GM12872 (cell line): ENCODE measurements around the gene TBC1D9.

ENCODE experiments used
- TF ChIP-seq, protein P1 (sequence below): IDR thresholded peaks from 3 replicates; pipeline ENCODE4 v1.5.1; 2011; ENCODE audit warnings: low read depth, mild to moderate bottlenecking, low read length, moderate library complexity; ENCODE audit not compliant: insufficient read depth

Gene TBC1D9

DNA sequence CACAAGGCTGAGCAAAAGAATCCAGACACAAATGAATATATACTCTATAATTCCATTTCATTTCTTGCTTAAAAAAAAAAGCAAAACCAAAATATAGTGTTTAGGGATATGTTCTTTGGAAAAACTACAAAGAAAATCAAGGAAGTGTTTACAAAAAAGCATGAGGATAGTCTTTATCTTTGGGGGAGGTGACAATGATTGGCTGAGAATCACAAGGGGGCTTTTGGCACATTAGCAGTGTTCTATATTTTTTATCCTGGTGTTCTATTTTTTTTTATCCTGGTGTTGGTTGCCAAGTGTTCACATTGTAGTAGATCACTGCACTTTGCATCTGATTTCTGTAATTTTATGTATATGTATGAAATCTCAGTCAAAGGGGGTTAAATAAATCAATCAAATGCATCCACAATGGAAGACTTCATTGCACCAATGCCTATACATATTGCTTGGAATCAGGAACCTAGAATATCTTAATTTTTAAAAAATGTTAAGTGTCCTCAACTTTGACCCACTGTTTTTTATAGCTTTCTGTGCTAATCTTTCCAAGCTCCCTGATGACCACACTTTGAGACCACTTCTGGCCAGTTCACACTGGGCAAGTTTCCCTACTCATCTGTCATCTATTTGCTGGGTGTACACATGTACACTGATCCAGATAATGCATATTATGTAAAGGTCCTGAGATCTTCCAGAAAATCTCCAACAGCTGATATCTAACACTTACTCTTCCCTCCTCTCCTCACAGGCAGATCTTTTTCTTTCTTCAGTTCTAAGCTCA is 3.7 kb downstream of the TBC1D9 start:
- TF ChIP-seq, protein P1, sequence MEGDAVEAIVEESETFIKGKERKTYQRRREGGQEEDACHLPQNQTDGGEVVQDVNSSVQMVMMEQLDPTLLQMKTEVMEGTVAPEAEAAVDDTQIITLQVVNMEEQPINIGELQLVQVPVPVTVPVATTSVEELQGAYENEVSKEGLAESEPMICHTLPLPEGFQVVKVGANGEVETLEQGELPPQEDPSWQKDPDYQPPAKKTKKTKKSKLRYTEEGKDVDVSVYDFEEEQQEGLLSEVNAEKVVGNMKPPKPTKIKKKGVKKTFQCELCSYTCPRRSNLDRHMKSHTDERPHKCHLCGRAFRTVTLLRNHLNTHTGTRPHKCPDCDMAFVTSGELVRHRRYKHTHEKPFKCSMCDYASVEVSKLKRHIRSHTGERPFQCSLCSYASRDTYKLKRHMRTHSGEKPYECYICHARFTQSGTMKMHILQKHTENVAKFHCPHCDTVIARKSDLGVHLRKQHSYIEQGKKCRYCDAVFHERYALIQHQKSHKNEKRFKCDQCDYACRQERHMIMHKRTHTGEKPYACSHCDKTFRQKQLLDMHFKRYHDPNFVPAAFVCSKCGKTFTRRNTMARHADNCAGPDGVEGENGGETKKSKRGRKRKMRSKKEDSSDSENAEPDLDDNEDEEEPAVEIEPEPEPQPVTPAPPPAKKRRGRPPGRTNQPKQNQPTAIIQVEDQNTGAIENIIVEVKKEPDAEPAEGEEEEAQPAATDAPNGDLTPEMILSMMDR, result no peak

DNA sequence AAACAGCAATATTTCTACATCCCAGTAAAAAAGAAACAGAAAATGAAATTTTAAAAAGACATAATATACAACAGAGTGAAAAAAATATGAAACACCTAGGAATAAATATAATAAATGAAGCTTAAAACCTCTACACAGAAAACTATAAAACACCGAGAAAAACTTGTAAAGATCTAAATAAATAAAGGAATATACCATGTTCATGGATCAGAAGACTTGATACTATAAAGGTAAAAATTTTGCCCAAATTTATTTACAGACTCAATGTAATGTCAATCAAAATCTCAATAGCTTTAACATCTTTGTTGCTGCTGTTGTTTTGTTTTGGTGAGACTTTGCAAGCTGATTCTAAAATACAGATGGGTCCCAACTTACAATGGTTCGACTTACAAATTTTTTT is 5.7 kb downstream of the TBC1D9 start:
- TF ChIP-seq, protein P1, result no peak

DNA sequence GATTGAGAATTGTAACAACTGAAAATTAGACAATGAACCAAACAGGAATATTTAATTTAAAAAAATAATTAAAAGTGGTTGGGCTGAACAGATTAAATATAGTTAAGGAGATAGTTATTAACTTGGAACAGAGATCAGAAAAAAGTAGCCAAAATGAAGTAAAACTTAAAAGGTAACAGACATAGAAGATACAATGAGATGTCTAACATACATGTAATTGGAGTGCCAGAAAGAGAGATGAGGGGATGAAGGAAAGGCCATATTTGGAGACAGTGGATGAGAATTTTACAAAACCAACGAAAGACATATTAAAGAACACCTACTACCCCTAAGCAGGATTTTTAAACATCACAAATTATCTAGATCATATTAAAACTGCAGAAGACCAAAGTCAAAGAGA is 8.0 kb downstream of the TBC1D9 start:
- TF ChIP-seq, protein P1, result no peak

DNA sequence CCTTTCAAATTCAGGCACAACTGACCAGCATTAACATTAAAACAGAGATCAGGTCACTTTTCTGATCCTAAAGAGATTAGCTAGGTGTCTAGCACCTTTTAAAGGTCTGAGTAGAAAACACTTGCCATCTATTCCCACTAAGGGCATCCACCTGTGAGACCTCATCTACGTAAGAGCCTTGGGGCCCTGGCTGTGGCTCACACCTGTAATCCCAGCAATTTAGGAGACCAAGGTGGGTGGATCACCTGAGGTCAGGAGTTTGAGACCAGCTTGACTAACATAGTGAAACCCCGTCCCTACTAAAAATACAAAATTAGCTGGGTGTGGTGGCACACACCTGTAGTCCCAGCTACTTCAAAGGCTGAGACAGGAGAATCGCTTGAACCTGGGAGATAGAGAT is 11.8 kb downstream of the TBC1D9 start:
- TF ChIP-seq, protein P1, result no peak

DNA sequence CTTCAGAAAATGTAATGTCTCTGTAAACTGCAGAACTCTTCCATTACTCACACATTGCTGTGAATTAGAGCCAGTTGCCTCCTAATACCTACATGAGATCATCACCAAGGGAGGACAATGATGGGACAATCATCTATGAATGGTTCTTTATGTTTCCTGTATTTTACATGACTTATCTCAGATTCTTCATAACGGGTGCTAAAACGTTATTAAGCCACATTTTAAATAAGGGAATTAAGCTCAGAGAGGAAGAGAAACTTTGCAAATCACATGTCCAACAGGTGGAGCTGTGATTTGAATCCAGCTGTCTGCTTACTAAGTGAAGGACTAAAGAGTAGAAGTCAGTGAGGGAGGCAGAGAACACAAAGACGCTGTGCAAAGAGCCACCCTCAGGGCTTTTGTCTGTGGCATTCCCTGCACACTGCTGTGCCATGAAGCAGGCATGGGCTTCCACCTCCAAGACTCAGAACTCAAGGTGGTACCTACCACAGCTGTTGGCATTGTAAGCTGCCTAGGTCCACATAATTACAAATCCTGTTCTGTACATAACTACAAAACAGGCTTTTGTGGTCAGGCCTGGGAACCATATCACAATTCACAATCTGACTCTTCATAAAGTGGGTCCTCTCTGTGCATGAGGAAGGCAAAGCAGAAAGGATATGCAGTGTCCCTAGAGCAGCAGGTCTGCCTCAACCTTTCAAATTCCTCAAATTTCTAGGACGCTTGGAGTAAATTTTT is 12.8 kb downstream of the TBC1D9 start:
- TF ChIP-seq, protein P1, result peak; percentile 36; the same call in 1 of the 3 replicates

DNA sequence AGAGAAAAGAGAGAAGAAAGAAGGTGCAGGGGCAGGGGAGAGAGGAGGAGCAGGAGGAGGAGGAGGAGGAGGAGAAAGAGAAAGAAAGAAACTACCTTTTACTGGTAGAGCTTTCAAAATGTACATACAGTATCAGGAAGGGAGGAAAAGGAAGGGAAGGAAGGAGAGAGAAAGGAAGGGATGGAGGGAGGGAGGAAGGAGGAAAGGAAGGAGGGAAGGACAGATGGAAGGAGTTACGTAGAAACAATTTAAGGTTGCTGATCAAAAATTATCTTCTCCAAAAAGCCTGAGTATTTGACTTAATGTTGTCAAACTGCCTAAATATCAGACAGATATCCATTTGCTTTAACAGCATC is 13.4 kb downstream of the TBC1D9 start:
- TF ChIP-seq, protein P1, result no peak

DNA sequence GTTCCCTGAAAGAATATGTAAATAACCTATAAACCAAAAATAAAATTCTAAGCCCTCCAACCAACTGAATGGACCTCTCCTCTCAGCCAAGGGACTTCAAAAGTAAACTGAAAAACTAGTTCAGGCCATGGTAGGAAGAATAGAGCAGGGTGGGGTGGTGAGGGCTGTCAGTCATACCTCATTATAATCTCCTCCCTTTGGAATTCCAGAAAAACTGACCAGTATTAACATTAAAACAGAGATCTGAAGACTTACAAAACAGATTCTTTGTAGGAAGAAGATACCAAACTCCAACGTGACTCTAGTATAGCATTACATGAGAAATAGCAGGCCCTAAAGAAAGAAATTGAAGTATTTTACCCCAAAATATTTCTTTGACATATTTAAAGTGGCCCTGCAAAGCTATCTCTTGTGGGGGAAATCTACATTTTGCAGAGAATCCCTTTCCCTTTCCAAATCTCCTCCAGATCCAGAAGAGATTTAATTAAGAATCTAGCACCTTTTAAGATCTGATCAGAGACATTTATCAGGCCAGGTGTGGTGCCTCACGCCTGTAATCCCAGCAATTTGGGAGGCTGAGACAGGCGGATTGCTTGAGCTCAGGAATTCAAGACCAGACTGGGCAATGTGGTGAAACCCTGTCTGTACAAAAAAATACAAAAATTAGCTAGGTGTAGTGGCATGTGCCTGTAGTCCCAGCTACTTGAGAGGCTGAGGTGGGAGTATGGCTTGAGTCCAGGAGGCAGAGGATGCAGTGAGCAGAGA is 15.1 kb downstream of the TBC1D9 start:
- TF ChIP-seq, protein P1, result no peak
